ENCODE results near the gene NUP210L. TPM values are rescaled to one million over a fixed set of nuclear protein-coding genes. Genes with fewer than 3 reads are reported as not detected.
A peak's percentile ranks its signal among the peaks of the same experiment; 100 is the strongest.

NUP210L gene
- total RNA-seq, 1 experiment from 2014 or later, result not detected

DNA sequence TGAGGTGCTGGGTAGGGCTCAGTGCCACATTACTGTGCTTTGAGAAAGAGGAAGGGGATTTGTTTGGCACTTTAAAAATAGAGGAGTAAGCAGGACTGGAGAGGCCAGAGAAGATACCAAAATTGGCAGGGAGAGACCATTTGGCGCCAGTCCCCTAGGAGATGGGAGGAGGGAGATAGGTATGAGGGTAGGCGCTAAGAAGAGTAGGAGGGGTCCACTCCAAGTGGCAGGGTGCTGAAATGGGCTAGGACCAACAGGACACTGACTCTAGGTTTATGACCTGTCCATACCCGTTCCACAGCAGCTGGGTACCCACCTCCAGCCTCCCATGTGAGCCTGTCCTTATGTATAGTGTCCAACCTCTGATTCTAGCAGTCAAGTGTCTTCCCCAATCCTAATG, 195.4 kb downstream of the NUP210L start:
- Histone ChIP-seq H3K9me2 (ENCODE audit: insufficient read depth) (no peaks in the 10 kb centered on the region), H3K27me3 (ENCODE audit: insufficient read depth, low read depth) (no peaks in the 10 kb centered on the region), H3K9me3 (ENCODE audit: insufficient read depth, low read depth) (no peaks in the 10 kb centered on the region), H3K4me3 (no peak overlapping the region), H3K27ac (no peak overlapping the region), H3K36me3 (ENCODE audit: low read depth) (no peaks in the 10 kb centered on the region), H4K20me1 (ENCODE audit: insufficient read depth) (peaks cover 23% of the 10 kb centered on the region), H3F3A (ENCODE audit: insufficient read depth, low read depth) (peaks cover 46% of the 10 kb centered on the region), H3K4me1 (replicated peaks; ENCODE audit: insufficient read depth) (peaks cover 30% of the 10 kb centered on the region), H2AFZ (no peak overlapping the region), H3K79me2 (ENCODE audit: low read depth) (peaks cover 64% of the 10 kb centered on the region), H3K4me2 (peak overlapping the region; percentile 42; the same call in 1 of the 2 replicates)
- BruUV-seq (replicated peaks), result no TSS peak
- POLR2A ChIA-PET (ENCODE audit: unreplicated experiment), result interaction anchor here (0.6 kb wide), 1 partner anchor 194 kb away, joined by 5 read pairs; no protein-coding TSS in a partner anchor
- TF ChIP-seq, protein P1, sequence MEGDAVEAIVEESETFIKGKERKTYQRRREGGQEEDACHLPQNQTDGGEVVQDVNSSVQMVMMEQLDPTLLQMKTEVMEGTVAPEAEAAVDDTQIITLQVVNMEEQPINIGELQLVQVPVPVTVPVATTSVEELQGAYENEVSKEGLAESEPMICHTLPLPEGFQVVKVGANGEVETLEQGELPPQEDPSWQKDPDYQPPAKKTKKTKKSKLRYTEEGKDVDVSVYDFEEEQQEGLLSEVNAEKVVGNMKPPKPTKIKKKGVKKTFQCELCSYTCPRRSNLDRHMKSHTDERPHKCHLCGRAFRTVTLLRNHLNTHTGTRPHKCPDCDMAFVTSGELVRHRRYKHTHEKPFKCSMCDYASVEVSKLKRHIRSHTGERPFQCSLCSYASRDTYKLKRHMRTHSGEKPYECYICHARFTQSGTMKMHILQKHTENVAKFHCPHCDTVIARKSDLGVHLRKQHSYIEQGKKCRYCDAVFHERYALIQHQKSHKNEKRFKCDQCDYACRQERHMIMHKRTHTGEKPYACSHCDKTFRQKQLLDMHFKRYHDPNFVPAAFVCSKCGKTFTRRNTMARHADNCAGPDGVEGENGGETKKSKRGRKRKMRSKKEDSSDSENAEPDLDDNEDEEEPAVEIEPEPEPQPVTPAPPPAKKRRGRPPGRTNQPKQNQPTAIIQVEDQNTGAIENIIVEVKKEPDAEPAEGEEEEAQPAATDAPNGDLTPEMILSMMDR (conservative IDR thresholded peaks at IDR 0.05), result no peak
- TF ChIP-seq EZH2 (IDR thresholded peaks at IDR 0.05; ENCODE audit: low read depth), result no peak
- CTCF ChIA-PET, result no interaction called here
- no peak for DNase-seq
- intact Hi-C loops (cut with micrococcal nuclease; ENCODE audit: unreplicated experiment), result no loop called here

DNA sequence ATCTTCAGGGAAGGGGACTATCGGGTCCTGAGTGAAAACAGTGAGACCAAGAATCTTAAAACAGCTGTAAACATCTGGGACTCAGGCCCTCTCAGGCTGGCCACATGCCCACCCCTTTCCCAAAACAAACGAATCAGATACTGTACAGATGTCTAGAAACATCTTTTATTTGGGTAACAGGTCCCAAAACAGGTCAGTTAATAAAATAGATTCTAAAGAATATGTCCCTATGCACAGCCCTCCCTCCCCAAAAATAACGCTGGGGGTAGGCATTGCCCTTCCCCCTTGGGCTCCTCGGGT, 196.0 kb downstream of the NUP210L start:
- intact Hi-C loops (cut with micrococcal nuclease; ENCODE audit: unreplicated experiment), result loop anchor here (1.0 kb wide), 1 partner anchor 36 kb away; no protein-coding TSS in a partner anchor
- H2AFZ ChIP-seq, result no peak overlapping the region
- no peaks in the 10 kb centered on the region for H3K9me3 ChIP-seq (ENCODE audit: insufficient read depth, low read depth)
- no peak overlapping the region; the same call in 1 of the 2 replicates for H3K4me3 ChIP-seq
- peaks cover 70% of the 10 kb centered on the region for H3K79me2 ChIP-seq (ENCODE audit: low read depth)
- H3F3A ChIP-seq (ENCODE audit: insufficient read depth, low read depth), result peaks cover 40% of the 10 kb centered on the region
- DNase-seq, result no peak
- no TSS peak for BruUV-seq (replicated peaks)
- H3K27ac ChIP-seq, result no peak overlapping the region
- no peaks in the 10 kb centered on the region for H3K27me3 ChIP-seq (ENCODE audit: insufficient read depth, low read depth)
- H3K4me1 ChIP-seq (replicated peaks; ENCODE audit: insufficient read depth), result peaks cover 29% of the 10 kb centered on the region
- ChIA-PET CTCF (no interaction called here), POLR2A (ENCODE audit: unreplicated experiment) (interaction anchor here (0.6 to 0.8 kb wide), 3 partner anchors 19 to 1015 kb away, joined by 4 to 6 read pairs (median 5); partner anchors contain the start of gene JTB)
- peaks cover 4% of the 10 kb centered on the region; the same call in 1 of the 2 replicates for H3K36me3 ChIP-seq (ENCODE audit: low read depth)
- peaks cover 26% of the 10 kb centered on the region for H4K20me1 ChIP-seq (ENCODE audit: insufficient read depth)
- TF ChIP-seq, protein P1 (conservative IDR thresholded peaks at IDR 0.05), result no peak
- TF ChIP-seq EZH2 (IDR thresholded peaks at IDR 0.05; ENCODE audit: low read depth), result no peak
- peak overlapping the region; percentile 42 for H3K4me2 ChIP-seq
- H3K9me2 ChIP-seq (ENCODE audit: insufficient read depth), result no peaks in the 10 kb centered on the region

DNA sequence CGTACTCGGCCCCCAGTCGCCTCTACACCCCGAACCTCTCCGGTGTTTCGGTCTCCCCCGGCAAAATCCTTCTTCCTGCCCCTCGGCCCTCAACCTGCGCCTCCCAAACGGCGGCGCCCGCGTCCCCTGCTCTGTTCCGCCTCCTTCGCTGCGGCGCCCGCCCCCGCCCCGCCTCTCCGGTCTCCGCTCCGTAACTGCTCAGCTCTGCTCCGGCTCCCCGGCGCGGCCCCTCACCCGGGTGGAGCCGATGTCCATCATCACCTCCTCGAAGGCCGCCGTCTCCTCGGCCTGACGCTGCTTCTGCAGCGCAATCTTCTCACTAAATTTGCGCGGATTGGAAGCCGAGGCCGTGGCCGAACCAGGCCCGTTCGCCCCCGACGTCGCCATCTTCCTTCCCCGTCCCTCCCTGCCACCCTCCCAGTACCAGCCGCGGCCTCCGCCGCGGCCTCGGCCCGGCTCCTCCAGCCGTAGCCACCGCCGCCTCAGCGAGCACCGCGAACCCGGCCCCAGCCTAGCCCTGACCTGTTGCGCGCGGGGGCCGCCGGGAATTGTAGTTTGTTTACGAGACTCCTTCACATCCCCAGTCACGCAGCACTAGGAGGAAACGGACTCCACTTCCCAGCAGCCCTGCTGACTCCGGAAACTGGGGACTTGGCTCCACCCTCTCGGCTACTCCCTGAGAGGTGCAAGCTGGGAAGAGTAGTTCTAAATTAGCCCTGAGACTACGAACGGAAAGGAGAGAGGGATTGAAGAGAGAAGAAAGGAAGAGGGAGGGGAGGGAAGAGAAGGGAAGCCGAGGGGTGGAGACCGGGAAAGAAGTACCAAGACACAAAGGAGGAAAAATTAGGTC, 196.5 kb downstream of the NUP210L start, which contains the start of gene CRTC2:
TSS of gene CRTC2 (minus strand) at position 502 of the 850 bp plus-strand sequence. CDS start at position 387, 115 bp downstream.
- peak within 1 kb of the TSS; percentile 28 for H3K27ac ChIP-seq
- H3K4me3 ChIP-seq, result peak within 1 kb of the TSS; percentile 67
- CTCF ChIA-PET, result interaction anchor here (1.7 kb wide), 1 partner anchor 11 kb away, joined by 4 read pairs; the partner anchor contains the start of gene DENND4B
- peaks cover 4% of the 10 kb centered on the region; the same call in 1 of the 2 replicates for H3K36me3 ChIP-seq (ENCODE audit: low read depth)
- H3K4me1 ChIP-seq (replicated peaks; ENCODE audit: insufficient read depth), result peaks cover 29% of the 10 kb centered on the region
- peak; percentile 94 to 96 for DNase-seq
- no TSS peak for BruUV-seq (replicated peaks)
- H3F3A ChIP-seq (ENCODE audit: insufficient read depth, low read depth), result peaks cover 36% of the 10 kb centered on the region
- H3K27me3 ChIP-seq (ENCODE audit: insufficient read depth, low read depth), result no peaks in the 10 kb centered on the region
- peak within 1 kb of the TSS; percentile 84 for H2AFZ ChIP-seq
- no peaks in the 10 kb centered on the region for H3K9me3 ChIP-seq (ENCODE audit: insufficient read depth, low read depth)
- intact Hi-C loops (cut with micrococcal nuclease; ENCODE audit: unreplicated experiment), result loop anchor here (1.0 kb wide), 1 partner anchor 35 kb away; no protein-coding TSS in a partner anchor
- H3K4me2 ChIP-seq, result peak within 1 kb of the TSS; percentile 87
- H3K79me2 ChIP-seq (ENCODE audit: low read depth), result peaks cover 75% of the 10 kb centered on the region
- TF ChIP-seq EZH2 (IDR thresholded peaks at IDR 0.05; ENCODE audit: low read depth), result no peak
- TF ChIP-seq, protein P1 (conservative IDR thresholded peaks at IDR 0.05), result no peak
- POLR2A ChIA-PET (ENCODE audit: unreplicated experiment), result interaction anchor here (0.6 to 0.8 kb wide), 4 partner anchors 19 to 1015 kb away, joined by 3 to 6 read pairs (median 4); partner anchors contain the start of gene JTB
- peaks cover 28% of the 10 kb centered on the region for H4K20me1 ChIP-seq (ENCODE audit: insufficient read depth)
- H3K9me2 ChIP-seq (ENCODE audit: insufficient read depth), result no peaks in the 10 kb centered on the region
